GM21737 (cell line): ENCODE data around the gene IL18RAP.
A peak's percentile ranks its signal among the peaks of the same experiment; 100 is the strongest.

Experiments
- ATAC-seq: cut with Tn5 transposase; IDR thresholded peaks from one replicate; pipeline ENCODE4 v1.9.1; 2021; ENCODE audit warnings: mild to moderate bottlenecking, moderate library complexity; ENCODE audit not compliant: unreplicated experiment

The IL18RAP gene

GRCh38 chr2:102422910-102423309 is at the start of gene IL18RAP:
IL18RAP (plus strand) TSS chr2:102423160; CDS start chr2:102423278, 118 bp downstream.
- ATAC-seq: no peak

GRCh38 chr2:102376052-102376591 is 46.8 kb upstream of the IL18RAP start:
- no peak for ATAC-seq

GRCh38 chr2:102383722-102384121 is 39.2 kb upstream of the IL18RAP start:
- no peak for ATAC-seq

GRCh38 chr2:102385522-102385921 is 37.4 kb upstream of the IL18RAP start:
- ATAC-seq: no peak

- no peak for ATAC-seq
These were observed 37.0 kb upstream of the IL18RAP start for GRCh38 chr2:102386004-102386403.

- ATAC-seq: no peak
These were observed 36.0 kb upstream of the IL18RAP start for GRCh38 chr2:102386867-102387541.

- no peak for ATAC-seq
These were observed 35.0 kb upstream of the IL18RAP start for GRCh38 chr2:102387763-102388546.

GRCh38 chr2:102391565-102391964 is 31.4 kb upstream of the IL18RAP start:
- ATAC-seq: no peak

- ATAC-seq: no peak
These were observed 30.9 kb upstream of the IL18RAP start for GRCh38 chr2:102392096-102392495.

- no peak for ATAC-seq
These were observed 30.0 kb upstream of the IL18RAP start for GRCh38 chr2:102392942-102393341.

- ATAC-seq: no peak
These were observed 26.9 kb upstream of the IL18RAP start for GRCh38 chr2:102396012-102396411.

GRCh38 chr2:102397209-102397608 is 25.8 kb upstream of the IL18RAP start:
- ATAC-seq: no peak

GRCh38 chr2:102399499-102400141 is 23.3 kb upstream of the IL18RAP start:
- ATAC-seq: no peak

- no peak for ATAC-seq
These were observed 21.5 kb upstream of the IL18RAP start for GRCh38 chr2:102401456-102401855.

- ATAC-seq: no peak
These were observed 21.1 kb upstream of the IL18RAP start for GRCh38 chr2:102401865-102402264.

- ATAC-seq: no peak
These were observed 12.0 kb upstream of the IL18RAP start for GRCh38 chr2:102410952-102411351.

GRCh38 chr2:102412199-102412598 is 10.8 kb upstream of the IL18RAP start:
- no peak for ATAC-seq

GRCh38 chr2:102417946-102418345 is 5.0 kb upstream of the IL18RAP start:
- no peak for ATAC-seq

GRCh38 chr2:102418421-102418961 is 4.5 kb upstream of the IL18RAP start:
- peak; percentile 79 for ATAC-seq

GRCh38 chr2:102420290-102420689 is 2.7 kb upstream of the IL18RAP start:
- no peak for ATAC-seq
